GM12891 (cell line): ENCODE data around the gene CPHXL2.

Experiments used
- POLR2A ChIP-seq: IDR thresholded peaks from 2 replicates; pipeline ENCODE4 v1.6.1; 2011; ENCODE audit warnings: low read depth, low read length, control low read depth
- TAF1 ChIP-seq: IDR thresholded peaks from 2 replicates; pipeline ENCODE4 v1.6.1; 2011; ENCODE audit warnings: low read depth, low read length, control low read depth

DNA sequence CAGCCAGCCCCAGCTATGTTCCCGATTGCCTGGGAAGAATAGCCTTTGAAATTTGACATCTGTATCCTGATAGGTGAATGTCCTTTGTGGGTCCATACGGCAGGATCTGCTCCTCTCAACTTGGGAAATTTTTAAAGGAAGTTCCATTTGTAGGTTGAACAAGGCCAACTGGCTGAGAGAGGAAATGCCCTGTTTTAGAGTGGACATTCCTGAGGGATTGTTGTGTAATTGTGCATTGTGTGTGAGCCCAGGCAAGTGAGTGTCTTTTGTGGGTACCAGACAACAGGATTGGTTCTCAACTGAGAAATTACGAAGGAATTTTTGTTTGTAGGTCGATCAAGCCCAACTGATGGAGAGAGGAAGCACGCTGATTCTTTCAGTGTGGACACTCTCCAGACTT is 2.6 kb upstream of the CPHXL2 start:
- TF ChIP-seq TAF1 (no peak), POLR2A (no peak)
